SK-N-MC (cell line): ENCODE measurements around the gene SPTB.

Source experiments
- EZH2 ChIP-seq: fragments of 200-600 bp; sonication (generic); IDR thresholded peaks from one replicate; pipeline ENCODE4 v1.6.1; 2017; ENCODE audit warnings: antibody characterized with exemption
- FOXP2 ChIP-seq: optimal IDR thresholded peaks from 2 replicates; pipeline ENCODE3; 2011; ENCODE audit warnings: mild to moderate bottlenecking, moderate library complexity; ENCODE audit not compliant: insufficient read depth; ENCODE audit errors: extremely low read length, control extremely low read depth
- POLR2AphosphoS5 ChIP-seq: IDR thresholded peaks from 2 replicates; pipeline ENCODE4 v1.6.1; 2012; ENCODE audit warnings: mild to moderate bottlenecking, low read depth, low read length, borderline replicate concordance

- TF ChIP-seq POLR2AphosphoS5 (no peak), EZH2 (no peak), FOXP2 (no peak)
Measured at GRCh38 chr14:64818151-64818550, 61.6 kb downstream of the SPTB start.
